HEK293 (cell line): ENCODE data around the gene HMCN1.

Experiments used
- CTCF ChIA-PET: fragments of 350-600 bp; formaldehyde crosslinking; extraction: SDS; loops from one replicate; lab custom pipeline; 2021; ENCODE audit warnings: antibody characterized with exemption; lab: Yijun Ruan, JAX
- POLR2A ChIA-PET: fragments of 300-600 bp; formaldehyde crosslinking; extraction: SDS; loops from one replicate; lab custom pipeline; 2020; ENCODE audit warnings: antibody characterized with exemption, inconsistent platforms; lab: Yijun Ruan, JAX
- H3K27ac ChIP-seq: fragments of 200-500 bp; sonication (Bioruptor generic); 2 replicates; pipeline ENCODE4 v1.5.1; 2014; ENCODE audit warnings: low read depth, low read length, control low read depth, inconsistent platforms; ENCODE audit errors: extremely low read depth
- H3K36me3 ChIP-seq, 2 experiments: fragments of 200-500 bp in 1 of 2; sonication (Bioruptor generic) in 1 of 2; 1 replicate in 1 of 2; 2 replicates in 1 of 2; pipeline ENCODE4 v1.5.1; 2014 to 2017; ENCODE audit warnings: inconsistent platforms in 2 of 2, low read length in 2 of 2; ENCODE audit not compliant: control insufficient read depth in 2 of 2, insufficient read depth in 1 of 2
- H3K4me1 ChIP-seq: fragments of 200-500 bp; sonication (Bioruptor generic); 2 replicates; pipeline ENCODE4 v1.5.1; 2014; ENCODE audit warnings: mild to moderate bottlenecking, low read length, inconsistent platforms; ENCODE audit not compliant: control insufficient read depth, insufficient read depth
- H3K4me3 ChIP-seq: 2 replicates; pipeline ENCODE4 v1.5.1; 2011; ENCODE audit warnings: low read depth, mild to moderate bottlenecking, control low read depth, low read length, moderate library complexity
- H3K9me3 ChIP-seq: fragments of 200-500 bp; sonication (Bioruptor generic); 2 replicates; pipeline ENCODE4 v1.5.1; 2014; ENCODE audit warnings: low read depth, low read length, inconsistent platforms; ENCODE audit not compliant: control insufficient read depth, insufficient read depth
- GFI1B ChIP-seq: fragments of 450-650 bp; formaldehyde crosslinking; IDR thresholded peaks from 2 replicates; pipeline ENCODE4 v1.5.1; 2016; ENCODE audit warnings: missing biosample characterization, missing genetic modification characterization
- INSM2 ChIP-seq: fragments of 450-650 bp; formaldehyde crosslinking; IDR thresholded peaks from 2 replicates; pipeline ENCODE4 v1.5.1; 2016; ENCODE audit warnings: missing biosample characterization, missing genetic modification characterization
- KLF10 ChIP-seq: fragments of 450-650 bp; IDR thresholded peaks from 2 replicates; pipeline ENCODE4 v1.5.1; 2018; ENCODE audit warnings: missing biosample characterization, mild to moderate bottlenecking, missing genetic modification characterization
- SETDB1 ChIP-seq: IDR thresholded peaks from one replicate; pipeline ENCODE4 v1.6.1; 2017; ENCODE audit warnings: mild to moderate bottlenecking, low read length, moderate library complexity, mixed read lengths; ENCODE audit not compliant: insufficient read length
- ZBTB11 ChIP-seq: fragments of 450-650 bp; formaldehyde crosslinking; conservative IDR thresholded peaks from 2 replicates; pipeline ENCODE4 v1.5.1; 2016; ENCODE audit warnings: low read depth, missing biosample characterization, missing genetic modification characterization
- ZNF132 ChIP-seq: fragments of 450-650 bp; formaldehyde crosslinking; IDR thresholded peaks from 2 replicates; pipeline ENCODE4 v1.5.1; 2017; ENCODE audit warnings: missing biosample characterization, missing genetic modification characterization, borderline replicate concordance
- ZNF274 ChIP-seq, 2 experiments: fragments of 200-500 bp in 1 of 2; fragments of 450-650 bp in 1 of 2; sonication (Bioruptor generic) in 1 of 2; formaldehyde crosslinking in 1 of 2; IDR thresholded peaks; 2 replicates each; pipeline versions ENCODE4 v1.5.1 to v1.6.1; 2014 to 2016; ENCODE audit warnings: borderline replicate concordance in 1 of 2, inconsistent platforms in 1 of 2, low read length in 1 of 2, missing biosample characterization in 1 of 2, missing genetic modification characterization in 1 of 2
- ZNF341 ChIP-seq: fragments of 450-650 bp; formaldehyde crosslinking; IDR thresholded peaks from 2 replicates; pipeline ENCODE4; 2016; ENCODE audit warnings: low read depth, missing biosample characterization, missing genetic modification characterization
- ZNF571 ChIP-seq: fragments of 450-650 bp; formaldehyde crosslinking; IDR thresholded peaks from 2 replicates; pipeline ENCODE4 v1.5.0; 2017; ENCODE audit warnings: missing biosample characterization, missing genetic modification characterization
- ZNF621 ChIP-seq: fragments of 450-650 bp; formaldehyde crosslinking; IDR thresholded peaks from 2 replicates; pipeline ENCODE4 v1.5.1; 2017; ENCODE audit warnings: missing biosample characterization, missing genetic modification characterization
- ZNF654 ChIP-seq: fragments of 450-650 bp; formaldehyde crosslinking; IDR thresholded peaks from 2 replicates; pipeline ENCODE4 v1.5.1; 2016; ENCODE audit warnings: low read depth, missing biosample characterization, missing genetic modification characterization
- ZNF837 ChIP-seq: fragments of 450-650 bp; formaldehyde crosslinking; IDR thresholded peaks from 2 replicates; pipeline ENCODE4 v1.5.1; 2016; ENCODE audit warnings: missing biosample characterization, missing genetic modification characterization
- ZSCAN16 ChIP-seq: fragments of 450-650 bp; formaldehyde crosslinking; IDR thresholded peaks from 2 replicates; pipeline ENCODE4 v1.5.1; 2016; ENCODE audit warnings: missing biosample characterization, missing genetic modification characterization
- ZSCAN23 ChIP-seq: fragments of 450-650 bp; formaldehyde crosslinking; IDR thresholded peaks from 2 replicates; pipeline ENCODE4 v1.5.1; 2016; ENCODE audit warnings: missing biosample characterization, missing genetic modification characterization
- ZXDB ChIP-seq: fragments of 450-650 bp; formaldehyde crosslinking; IDR thresholded peaks from 2 replicates; pipeline ENCODE4 v1.5.1; 2016; ENCODE audit warnings: missing biosample characterization, missing genetic modification characterization
- TF ChIP-seq, protein P1 (sequence below): fragments of 450-650 bp; formaldehyde crosslinking; IDR thresholded peaks from 2 replicates; pipeline ENCODE4 v1.5.1; 2016; ENCODE audit warnings: missing biosample characterization, missing genetic modification characterization, borderline replicate concordance
- TF ChIP-seq, protein P2 (sequence below): fragments of 450-650 bp; formaldehyde crosslinking; optimal IDR thresholded peaks from 2 replicates; pipeline ENCODE3; 2016; ENCODE audit warnings: missing biosample characterization, mild to moderate bottlenecking, missing genetic modification characterization

HMCN1 gene

GRCh38 chr1:185819798-185820197 lies 85.6 kb downstream of the HMCN1 start:
- H3K4me3 ChIP-seq: no peak overlapping the region
- no peaks in the 10 kb centered on the region for H3K4me1 ChIP-seq
- no peaks in the 10 kb centered on the region for H3K36me3 ChIP-seq
- POLR2A ChIA-PET: no interaction called here
- TF ChIP-seq, protein P1, sequence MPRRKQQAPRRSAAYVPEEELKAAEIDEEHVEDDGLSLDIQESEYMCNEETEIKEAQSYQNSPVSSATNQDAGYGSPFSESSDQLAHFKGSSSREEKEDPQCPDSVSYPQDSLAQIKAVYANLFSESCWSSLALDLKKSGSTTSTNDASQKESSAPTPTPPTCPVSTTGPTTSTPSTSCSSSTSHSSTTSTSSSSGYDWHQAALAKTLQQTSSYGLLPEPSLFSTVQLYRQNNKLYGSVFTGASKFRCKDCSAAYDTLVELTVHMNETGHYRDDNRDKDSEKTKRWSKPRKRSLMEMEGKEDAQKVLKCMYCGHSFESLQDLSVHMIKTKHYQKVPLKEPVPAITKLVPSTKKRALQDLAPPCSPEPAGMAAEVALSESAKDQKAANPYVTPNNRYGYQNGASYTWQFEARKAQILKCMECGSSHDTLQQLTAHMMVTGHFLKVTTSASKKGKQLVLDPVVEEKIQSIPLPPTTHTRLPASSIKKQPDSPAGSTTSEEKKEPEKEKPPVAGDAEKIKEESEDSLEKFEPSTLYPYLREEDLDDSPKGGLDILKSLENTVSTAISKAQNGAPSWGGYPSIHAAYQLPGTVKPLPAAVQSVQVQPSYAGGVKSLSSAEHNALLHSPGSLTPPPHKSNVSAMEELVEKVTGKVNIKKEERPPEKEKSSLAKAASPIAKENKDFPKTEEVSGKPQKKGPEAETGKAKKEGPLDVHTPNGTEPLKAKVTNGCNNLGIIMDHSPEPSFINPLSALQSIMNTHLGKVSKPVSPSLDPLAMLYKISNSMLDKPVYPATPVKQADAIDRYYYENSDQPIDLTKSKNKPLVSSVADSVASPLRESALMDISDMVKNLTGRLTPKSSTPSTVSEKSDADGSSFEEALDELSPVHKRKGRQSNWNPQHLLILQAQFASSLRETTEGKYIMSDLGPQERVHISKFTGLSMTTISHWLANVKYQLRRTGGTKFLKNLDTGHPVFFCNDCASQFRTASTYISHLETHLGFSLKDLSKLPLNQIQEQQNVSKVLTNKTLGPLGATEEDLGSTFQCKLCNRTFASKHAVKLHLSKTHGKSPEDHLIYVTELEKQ (tag by site-specific recombination): no peak
- TF ChIP-seq, all 188 proteins: peak for 0
- CTCF ChIA-PET: interaction anchor here (0.6 kb wide), 1 partner anchor 100 kb away, joined by 3 read pairs; no protein-coding TSS in a partner anchor
- no peak overlapping the region for H3K27ac ChIP-seq
- no peaks in the 10 kb centered on the region for H3K9me3 ChIP-seq

- ChIA-PET POLR2A (no interaction called here), CTCF (interaction anchor here (0.6 to 1.7 kb wide), 6 partner anchors 10 to 483 kb away, joined by 3 to 5 read pairs (median 4); no protein-coding TSS in a partner anchor)
- Histone ChIP-seq H3K4me3 (no peak overlapping the region), H3K27ac (no peak overlapping the region), H3K36me3 (no peaks in the 10 kb centered on the region), H3K9me3 (no peaks in the 10 kb centered on the region), H3K4me1 (no peaks in the 10 kb centered on the region)
- TF ChIP-seq ZNF837 (tag by site-specific recombination) (no peak), ZNF654 (tag by site-specific recombination) (no peak), ZSCAN16 (no peak)
Observed at GRCh38 chr1:185821612-185822385, 87.6 kb downstream of the HMCN1 start.

DNA sequence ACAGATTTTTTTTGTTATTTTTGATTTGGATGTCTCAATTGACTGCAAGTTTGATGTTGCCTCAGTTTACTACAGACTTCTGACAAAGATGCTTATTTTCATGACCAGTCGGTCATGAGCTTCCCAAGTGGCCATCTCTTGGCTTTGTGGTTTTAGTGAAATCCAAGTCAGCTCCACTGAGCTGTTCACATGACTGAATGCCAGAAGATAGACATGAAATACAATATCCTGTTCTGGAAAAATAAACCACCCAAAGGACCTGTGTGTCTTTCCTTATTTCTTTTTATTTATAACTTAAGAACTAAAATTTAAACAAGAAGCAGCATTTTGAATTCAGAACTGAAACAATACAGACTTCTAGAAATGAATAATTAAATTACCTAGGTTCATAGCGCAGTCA lies 89.3 kb downstream of the HMCN1 start:
- Histone ChIP-seq H3K36me3 (no peaks in the 10 kb centered on the region), H3K27ac (no peak overlapping the region), H3K4me1 (no peaks in the 10 kb centered on the region), H3K9me3 (no peaks in the 10 kb centered on the region), H3K4me3 (no peak overlapping the region)
- TF ChIP-seq ZSCAN23 (no peak), ZXDB (tag by site-specific recombination) (no peak), ZNF132 (tag by site-specific recombination) (no peak), KLF10 (tag by site-specific recombination) (no peak), ZBTB11 (tag by site-specific recombination) (no peak), ZNF341 (tag by site-specific recombination) (no peak), ZNF274 (IDR thresholded peaks at IDR 0.05; ENCODE audit: low read length) (no peak), ZNF274 (tag by site-specific recombination; IDR thresholded peaks at IDR 0.05; ENCODE audit: borderline replicate concordance) (no peak), ZNF621 (tag by site-specific recombination) (no peak), GFI1B (tag by site-specific recombination) (no peak), INSM2 (tag by site-specific recombination) (no peak), ZNF571 (no peak), SETDB1 (no peak)
- TF ChIP-seq, protein P2, sequence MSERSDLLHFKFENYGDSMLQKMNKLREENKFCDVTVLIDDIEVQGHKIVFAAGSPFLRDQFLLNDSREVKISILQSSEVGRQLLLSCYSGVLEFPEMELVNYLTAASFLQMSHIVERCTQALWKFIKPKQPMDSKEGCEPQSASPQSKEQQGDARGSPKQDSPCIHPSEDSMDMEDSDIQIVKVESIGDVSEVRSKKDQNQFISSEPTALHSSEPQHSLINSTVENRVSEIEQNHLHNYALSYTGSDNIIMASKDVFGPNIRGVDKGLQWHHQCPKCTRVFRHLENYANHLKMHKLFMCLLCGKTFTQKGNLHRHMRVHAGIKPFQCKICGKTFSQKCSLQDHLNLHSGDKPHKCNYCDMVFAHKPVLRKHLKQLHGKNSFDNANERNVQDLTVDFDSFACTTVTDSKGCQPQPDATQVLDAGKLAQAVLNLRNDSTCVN (tag by site-specific recombination): no peak
- CTCF ChIA-PET: interaction anchor here (0.6 to 1.0 kb wide), 3 partner anchors 10 to 33 kb away, joined by 3 to 4 read pairs (median 3); no protein-coding TSS in a partner anchor
- POLR2A ChIA-PET: no interaction called here
